Ammon's horn (tissue), 1 donor: ENCODE measurements around the gene DIPK1C.

Source experiments
- DNase-seq: peaks from one replicate; pipeline ENCODE4 v3.0.0-alpha.2; 2016; ENCODE audit warnings: low spot score

The DIPK1C gene

DNA sequence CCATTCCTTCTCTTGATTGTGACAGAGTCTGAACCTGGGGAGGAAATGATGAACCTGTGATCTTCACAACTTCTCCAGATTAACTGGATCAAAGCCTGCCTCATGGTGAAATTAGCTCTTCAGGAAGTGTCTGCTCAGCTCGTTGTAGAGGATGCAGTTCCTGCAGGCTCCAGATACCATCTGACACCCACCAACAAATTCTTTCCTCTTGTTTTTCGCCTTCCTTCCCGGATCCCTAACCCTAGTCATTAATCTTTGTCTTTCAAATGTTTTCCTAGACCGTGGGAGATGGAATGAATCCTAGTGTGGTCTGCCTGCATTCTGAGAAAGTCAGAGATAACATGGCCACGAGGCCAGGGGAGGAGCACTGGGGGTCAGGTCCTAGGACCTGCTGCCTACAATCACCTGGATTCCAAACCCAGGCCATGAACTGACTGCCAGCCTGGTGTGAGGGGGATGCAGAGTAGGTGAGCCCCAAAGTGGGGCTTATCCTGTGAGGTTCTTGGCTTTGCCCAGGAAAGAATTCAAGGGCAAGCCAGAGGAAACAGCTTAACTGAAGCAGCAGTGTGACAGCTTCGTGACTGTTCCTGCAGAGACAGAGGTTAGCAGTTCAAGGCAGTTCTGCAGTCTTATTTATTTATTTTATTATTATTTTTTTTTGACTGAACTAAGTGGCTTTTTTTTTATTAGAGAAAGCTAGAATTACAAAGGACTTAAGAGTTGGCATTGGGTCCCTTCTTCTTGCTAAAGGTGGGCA is 67.8 kb downstream of the DIPK1C start:
- DNase-seq: no peak

GRCh38 chr18:74388227-74388626 is 68.9 kb downstream of the DIPK1C start:
- no peak for DNase-seq

- DNase-seq: no peak
These were observed 69.7 kb downstream of the DIPK1C start for GRCh38 chr18:74387383-74387782.
